SH-SY5Y (cell line): Measurements from ENCODE around the gene MRPS18A.

Experiments used
- GATA2 ChIP-seq: IDR thresholded peaks from 2 replicates; pipeline ENCODE4 v1.6.1; 2011; ENCODE audit warnings: mild to moderate bottlenecking, low read depth, low read length
- GATA3 ChIP-seq: IDR thresholded peaks from 2 replicates; pipeline ENCODE4 v1.6.1; 2011; ENCODE audit warnings: low read depth, mild to moderate bottlenecking, low read length, moderate library complexity

Gene MRPS18A

GRCh38 chr6:43627008-43627825 lies 60.4 kb downstream of the MRPS18A start:
- TF ChIP-seq GATA2 (no peak), GATA3 (no peak)

- no peak for TF ChIP-seq GATA2
- no peak for TF ChIP-seq GATA3
Observed at GRCh38 chr6:43625393-43625992, 62.1 kb downstream of the MRPS18A start.

- TF ChIP-seq GATA3 (no peak), GATA2 (no peak)
Observed at GRCh38 chr6:43624786-43625288, 62.8 kb downstream of the MRPS18A start.

- TF ChIP-seq GATA3 (no peak), GATA2 (no peak)
Observed at GRCh38 chr6:43623880-43624785, 63.5 kb downstream of the MRPS18A start.

GRCh38 chr6:43622541-43622940 lies 65.0 kb downstream of the MRPS18A start:
- no peak for TF ChIP-seq GATA2
- no peak for TF ChIP-seq GATA3

- TF ChIP-seq GATA2: no peak
Observed at GRCh38 chr6:43621836-43622180, 65.8 kb downstream of the MRPS18A start.
